ENCODE results near the gene LILRA5.
"Not testable (repeated sequence)": the region's sequence is repeated elsewhere in the genome, so short reads cannot be mapped to it uniquely, and the experiment has no call there.

Gene LILRA5

GRCh38 chr19:54333586-54334298, 20.8 kb upstream of the LILRA5 start:
- no peak for DNase-seq (ENCODE audit: low read depth)

GRCh38 chr19:54332149-54332548, 19.2 kb upstream of the LILRA5 start:
- no peak for DNase-seq (ENCODE audit: low read depth)

GRCh38 chr19:54331626-54332025, 18.7 kb upstream of the LILRA5 start:
- no peak for DNase-seq (ENCODE audit: low read depth)

- DNase-seq (ENCODE audit: low read depth) = no peak
These were observed 16.7 kb upstream of the LILRA5 start for GRCh38 chr19:54329476-54330165.

- DNase-seq (ENCODE audit: low read depth) = not testable (repeated sequence)
These were observed 15.8 kb upstream of the LILRA5 start for GRCh38 chr19:54328781-54329180.

GRCh38 chr19:54325631-54326030, 12.7 kb upstream of the LILRA5 start:
- no peak for DNase-seq (ENCODE audit: low read depth)

- peak; percentile 42 for DNase-seq (ENCODE audit: low read depth)
These were observed 12.2 kb upstream of the LILRA5 start for GRCh38 chr19:54325194-54325621.

- DNase-seq (ENCODE audit: low read depth) = no peak
These were observed 11.1 kb upstream of the LILRA5 start for GRCh38 chr19:54324071-54324470.

GRCh38 chr19:54322934-54323333, 10.0 kb upstream of the LILRA5 start:
- DNase-seq (ENCODE audit: low read depth) = not testable (repeated sequence)

- DNase-seq (ENCODE audit: low read depth) = not testable (repeated sequence)
These were observed 9.3 kb upstream of the LILRA5 start for GRCh38 chr19:54322295-54322694.

GRCh38 chr19:54319892-54320670, 7.1 kb upstream of the LILRA5 start:
- DNase-seq (ENCODE audit: low read depth) = no peak

GRCh38 chr19:54319049-54319448, 6.1 kb upstream of the LILRA5 start:
- no peak for DNase-seq (ENCODE audit: low read depth)

GRCh38 chr19:54317965-54318240, 4.9 kb upstream of the LILRA5 start:
- no peak for DNase-seq (ENCODE audit: low read depth)

- no peak for DNase-seq (ENCODE audit: low read depth)
These were observed 4.4 kb upstream of the LILRA5 start for GRCh38 chr19:54317108-54317964.

GRCh38 chr19:54316746-54317107, 3.8 kb upstream of the LILRA5 start:
- DNase-seq (ENCODE audit: low read depth) = no peak

- no peak for DNase-seq (ENCODE audit: low read depth)
These were observed 3.0 kb upstream of the LILRA5 start for GRCh38 chr19:54315956-54316355.

- DNase-seq (ENCODE audit: low read depth) = no peak
These were observed 955 bp downstream of the LILRA5 start for GRCh38 chr19:54312011-54312410.

- no peak for DNase-seq (ENCODE audit: low read depth)
These were observed 1.5 kb downstream of the LILRA5 start for GRCh38 chr19:54311486-54311885.

- DNase-seq (ENCODE audit: low read depth) = no peak
These were observed 2.4 kb downstream of the LILRA5 start for GRCh38 chr19:54310543-54310942.

- no peak for DNase-seq (ENCODE audit: low read depth)
These were observed 3.2 kb downstream of the LILRA5 start for GRCh38 chr19:54309811-54310210.

GRCh38 chr19:54307389-54308020, 5.5 kb downstream of the LILRA5 start:
- no peak for DNase-seq (ENCODE audit: low read depth)

GRCh38 chr19:54305141-54305540, 7.8 kb downstream of the LILRA5 start:
- no peak for DNase-seq (ENCODE audit: low read depth)

Data from activated T-cell treated with anti-CD3 and anti-CD28 coated beads for 24 hours (primary cell).